ENCODE results near the gene COL20A1. TPM values are rescaled to one million over a fixed set of nuclear protein-coding genes. Genes with fewer than 3 reads are reported as not detected.

Gene COL20A1
- total RNA-seq, 1 experiment from 2014 or later: 0.23 TPM

GRCh38 chr20:63314015-63314471 lies 21.1 kb downstream of the COL20A1 start:
- intact Hi-C loops (cut with micrococcal nuclease; ENCODE audit: unreplicated experiment): no loop called here

GRCh38 chr20:63314566-63315239 lies 21.7 kb downstream of the COL20A1 start:
- H3K4me1 ChIP-seq (ENCODE audit: control insufficient read depth, insufficient read depth, low read length): no peaks in the 10 kb centered on the region; the same call in none of the 2 replicates
- no peaks in the 10 kb centered on the region for H3K27me3 ChIP-seq (ENCODE audit: control insufficient read depth, insufficient read depth, low read length)
- no peaks in the 10 kb centered on the region for H3K9me3 ChIP-seq (ENCODE audit: control insufficient read depth, insufficient read depth, low read depth, low read length)
- no peak overlapping the region for H3K27ac ChIP-seq (ENCODE audit: low read length)
- no peaks in the 10 kb centered on the region for H3K36me3 ChIP-seq (ENCODE audit: control insufficient read depth, insufficient read depth, low read length)
- DNase-seq (ENCODE audit: low read depth, low spot score) (no peak), ATAC-seq (no peak)
- POLR2A ChIA-PET: no interaction called here
- no TSS peak for BruUV-seq (replicated peaks)
- no peak overlapping the region for H3K4me3 ChIP-seq (ENCODE audit: low read depth in 2 of 2, low read length in 2 of 2)
- intact Hi-C loops (cut with micrococcal nuclease; ENCODE audit: unreplicated experiment) (no loop called here), in situ Hi-C loops (cut with HindIII; ENCODE audit: low pct_unique_long_range_greater_than_20kb, low sequenced_read_pairs) (no loop called here)
- CTCF ChIA-PET: no interaction called here
- TF ChIP-seq POLR2AphosphoS5 (IDR thresholded peaks at IDR 0.05; ENCODE audit: low read depth, low read length): no peak
- no peak for TF ChIP-seq CTCF (IDR thresholded peaks at IDR 0.05)
- TF ChIP-seq TCF7L2 (IDR thresholded peaks at IDR 0.05; ENCODE audit: low read depth, low read length): no peak
- TF ChIP-seq REST (IDR thresholded peaks at IDR 0.05; ENCODE audit: insufficient read depth in 1 of 2, low read depth in 2 of 2, low read length in 1 of 2): no peak
- TF ChIP-seq SIN3A (IDR thresholded peaks at IDR 0.05; ENCODE audit: borderline replicate concordance, insufficient read depth, low read depth, low read length): no peak

More at GRCh38 chr20:63314015-63314471, 21.1 kb downstream of the COL20A1 start:
- no peaks in the 10 kb centered on the region for H3K27me3 ChIP-seq (ENCODE audit: control insufficient read depth, insufficient read depth, low read length)
- ATAC-seq: no peak
- CTCF ChIA-PET: no interaction called here
- BruUV-seq (replicated peaks): no TSS peak
- POLR2A ChIA-PET: no interaction called here
- H3K9me3 ChIP-seq (ENCODE audit: control insufficient read depth, insufficient read depth, low read depth, low read length): no peaks in the 10 kb centered on the region
- no peak overlapping the region for H3K4me3 ChIP-seq (ENCODE audit: low read depth in 2 of 2, low read length in 2 of 2)
- no peak overlapping the region for H3K27ac ChIP-seq (ENCODE audit: low read length)
- no peak for TF ChIP-seq REST (IDR thresholded peaks at IDR 0.05; ENCODE audit: insufficient read depth in 1 of 2, low read depth in 2 of 2, low read length in 1 of 2)
- no peak for TF ChIP-seq CTCF (IDR thresholded peaks at IDR 0.05)
- no peak for TF ChIP-seq POLR2AphosphoS5 (IDR thresholded peaks at IDR 0.05; ENCODE audit: low read depth, low read length)
- no peak for TF ChIP-seq TCF7L2 (IDR thresholded peaks at IDR 0.05; ENCODE audit: low read depth, low read length)
- TF ChIP-seq SIN3A (IDR thresholded peaks at IDR 0.05; ENCODE audit: borderline replicate concordance, insufficient read depth, low read depth, low read length): no peak
- no peak for DNase-seq (ENCODE audit: low read depth, low spot score)
- no peaks in the 10 kb centered on the region for H3K36me3 ChIP-seq (ENCODE audit: control insufficient read depth, insufficient read depth, low read length)
- H3K4me1 ChIP-seq (ENCODE audit: control insufficient read depth, insufficient read depth, low read length): no peaks in the 10 kb centered on the region; the same call in none of the 2 replicates
- in situ Hi-C loops (cut with HindIII; ENCODE audit: low pct_unique_long_range_greater_than_20kb, low sequenced_read_pairs): no loop called here
